C4-2B (cell line): ENCODE results near the gene CCL4.
"Not testable (repeated sequence)": the region's sequence is repeated elsewhere in the genome, so short reads cannot be mapped to it uniquely, and the experiment has no call there.

Source experiments
- CTCF ChIP-seq: fragments of 450-650 bp; conservative IDR thresholded peaks from 2 replicates; pipeline ENCODE4 v1.5.1; 2017; ENCODE audit warnings: mild to moderate bottlenecking
- ZFX ChIP-seq: fragments of 450-650 bp; IDR thresholded peaks from 2 replicates; pipeline ENCODE4 v1.6.1; 2017

- not testable (repeated sequence) for TF ChIP-seq CTCF, ZFX
Observed at GRCh38 chr17:36082482-36083120, 21.0 kb upstream of the CCL4 start.
